Middle frontal gyrus (tissue), 1 donor: Measurements from ENCODE around the gene OR1F1.
A peak's percentile ranks its signal among the peaks of the same experiment; 100 is the strongest.
"Not testable (repeated sequence)": the region's sequence is repeated elsewhere in the genome, so short reads cannot be mapped to it uniquely, and the experiment has no call there.

ENCODE experiments used
- DNase-seq: peaks from one replicate; pipeline ENCODE4 v3.0.0-alpha.2; 2015; ENCODE audit warnings: low spot score; ENCODE audit errors: extremely low spot score

Gene OR1F1

GRCh38 chr16:3187798-3188674 lies at the start of gene OR1F1:
OR1F1 (plus strand) TSS chr16:3188204.
- DNase-seq, result no peak

GRCh38 chr16:3138342-3138741 lies 49.7 kb upstream of the OR1F1 start:
- no peak for DNase-seq

- no peak for DNase-seq
Observed at GRCh38 chr16:3138823-3139426, 49.1 kb upstream of the OR1F1 start.

GRCh38 chr16:3139561-3139960 lies 48.4 kb upstream of the OR1F1 start:
- DNase-seq, result not testable (repeated sequence)

GRCh38 chr16:3140603-3141427 lies 47.2 kb upstream of the OR1F1 start:
- DNase-seq, result no peak

GRCh38 chr16:3141781-3142311 lies 46.2 kb upstream of the OR1F1 start:
- no peak for DNase-seq

GRCh38 chr16:3142327-3142726 lies 45.7 kb upstream of the OR1F1 start:
- no peak for DNase-seq

GRCh38 chr16:3142770-3143169 lies 45.2 kb upstream of the OR1F1 start:
- DNase-seq, result no peak

- no peak for DNase-seq
Observed at GRCh38 chr16:3143189-3143588, 44.8 kb upstream of the OR1F1 start.

- no peak for DNase-seq
Observed at GRCh38 chr16:3143598-3144320, 44.2 kb upstream of the OR1F1 start.

- no peak for DNase-seq
Observed at GRCh38 chr16:3144321-3144983, 43.6 kb upstream of the OR1F1 start.

- DNase-seq, result no peak
Observed at GRCh38 chr16:3145151-3145550, 42.9 kb upstream of the OR1F1 start.

- no peak for DNase-seq
Observed at GRCh38 chr16:3145660-3146059, 42.3 kb upstream of the OR1F1 start.

- no peak for DNase-seq
Observed at GRCh38 chr16:3147046-3147756, 40.8 kb upstream of the OR1F1 start.

GRCh38 chr16:3147757-3148104 lies 40.3 kb upstream of the OR1F1 start:
- no peak for DNase-seq

GRCh38 chr16:3148256-3149192 lies 39.5 kb upstream of the OR1F1 start:
- no peak for DNase-seq

- DNase-seq, result no peak
Observed at GRCh38 chr16:3149193-3149530, 38.8 kb upstream of the OR1F1 start.

- peak; percentile 10 for DNase-seq
Observed at GRCh38 chr16:3149630-3150345, 38.2 kb upstream of the OR1F1 start.
